ENCODE measurements around the gene MAN1A1. TPM values are rescaled to one million over a fixed set of nuclear protein-coding genes. Genes with fewer than 3 reads are reported as not detected.

The MAN1A1 gene
- total and polyA plus RNA-seq, 11 donors = 5.6 to 30.6 (median 12.6) TPM

GRCh38 chr6:119257726-119258125 is 91.8 kb downstream of the MAN1A1 start:
- TF ChIP-seq POLR2A (IDR thresholded peaks at IDR 0.05) (no peak), CTCF (IDR thresholded peaks at IDR 0.05) (no peak)
- WGBS, 4 donors = 94 to 95% (median 94%) methylated on average over 1 of the region's 1 CpG
- Histone ChIP-seq H3K9me3 (peaks cover 0 to 4% (median 0%) of the 10 kb centered on the region in 12 donors), H3K36me3 (peaks cover 0 to 4% (median 0%) of the 10 kb centered on the region in 9 donors), H3K4me1 (peaks cover 0 to 6% (median 0%) of the 10 kb centered on the region in 12 donors), H3K4me3 (no peak overlapping the region), H3K27me3 (no peaks in the 10 kb centered on the region), H3K27ac (no peak overlapping the region)
- ATAC-seq (no peak), DNase-seq (no peak)
- intact Hi-C loops (cut with DNase I) = no loop called here

GRCh38 chr6:119256978-119257462 is 92.5 kb downstream of the MAN1A1 start:
- 71 to 99% (median 94%) methylated on average over 2 of the region's 2 CpGs for WGBS, 4 donors
- Histone ChIP-seq H3K27ac (no peak overlapping the region), H3K4me1 (peaks cover 0 to 6% (median 0%) of the 10 kb centered on the region in 12 donors), H3K36me3 (peaks cover 0 to 4% (median 0%) of the 10 kb centered on the region in 9 donors), H3K9me3 (no peaks in the 10 kb centered on the region), H3K27me3 (no peaks in the 10 kb centered on the region), H3K4me3 (no peak overlapping the region)
- TF ChIP-seq CTCF (IDR thresholded peaks at IDR 0.05) = no peak
- DNase-seq = no peak
- intact Hi-C loops (cut with DNase I) = no loop called here
- ATAC-seq = no peak

DNA sequence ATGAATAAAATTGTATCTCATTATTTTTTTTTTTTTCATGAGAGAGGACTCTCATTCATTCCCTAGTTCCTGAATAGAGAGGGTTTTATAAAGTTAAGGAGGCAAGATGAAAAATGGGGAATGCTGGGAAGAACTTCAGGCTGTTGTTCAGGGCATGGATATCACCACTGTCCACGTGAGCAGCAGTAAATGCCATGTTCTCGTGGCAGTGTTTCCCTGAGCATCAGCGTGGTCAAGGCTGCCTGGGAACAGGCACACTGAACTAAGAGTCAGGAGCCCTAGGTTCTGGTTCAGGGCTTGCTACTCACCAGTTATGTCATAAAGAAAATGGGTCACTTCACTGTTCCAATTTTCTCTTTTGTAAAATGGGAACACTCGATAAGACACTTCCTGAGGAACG is 93.2 kb downstream of the MAN1A1 start:
- ATAC-seq (no peak), DNase-seq (no peak)
- intact Hi-C loops (cut with DNase I) = no loop called here
- TF ChIP-seq POLR2A (IDR thresholded peaks at IDR 0.05) = no peak
- no peak for TF ChIP-seq CTCF (IDR thresholded peaks at IDR 0.05)
- H3K4me3 ChIP-seq = no peak overlapping the region
- 82 to 89% (median 82%) methylated on average over 5 of the region's 5 CpGs for WGBS, 4 donors
- peaks cover 0 to 3% (median 0%) of the 10 kb centered on the region in 12 donors for H3K4me1 ChIP-seq
- H3K27ac ChIP-seq = no peak overlapping the region
- H3K9me3 ChIP-seq = no peaks in the 10 kb centered on the region
- no peaks in the 10 kb centered on the region for H3K27me3 ChIP-seq
- H3K36me3 ChIP-seq = peaks cover 0 to 4% (median 0%) of the 10 kb centered on the region in 9 donors

GRCh38 chr6:119255492-119255891 is 94.1 kb downstream of the MAN1A1 start:
- no peak for DNase-seq
- Histone ChIP-seq H3K9me3 (no peaks in the 10 kb centered on the region), H3K36me3 (peaks cover 0 to 4% (median 0%) of the 10 kb centered on the region in 9 donors), H3K27me3 (no peaks in the 10 kb centered on the region), H3K4me1 (no peaks in the 10 kb centered on the region), H3K27ac (no peak overlapping the region), H3K4me3 (no peak overlapping the region)
- ATAC-seq = no peak
- no peak for TF ChIP-seq POLR2A (IDR thresholded peaks at IDR 0.05)
- no peak for TF ChIP-seq CTCF (IDR thresholded peaks at IDR 0.05)
- intact Hi-C loops (cut with DNase I) = no loop called here
- 91 to 96% (median 93%) methylated on average over 3 of the region's 3 CpGs for whole genome bisulfite sequencing, 4 donors
